HG02759 (cell line): ENCODE measurements around the gene TMEM151B.

ENCODE experiments used
- ATAC-seq: cut with Tn5 transposase; IDR thresholded peaks from one replicate; pipeline ENCODE4 v1.9.1; 2021; ENCODE audit warnings: mild to moderate bottlenecking, moderate library complexity; ENCODE audit not compliant: unreplicated experiment

TMEM151B gene

GRCh38 chr6:44263354-44264100, 6.7 kb upstream of the TMEM151B start:
- ATAC-seq, result no peak

GRCh38 chr6:44264154-44265006, 5.9 kb upstream of the TMEM151B start:
- peak; percentile 21 for ATAC-seq

DNA sequence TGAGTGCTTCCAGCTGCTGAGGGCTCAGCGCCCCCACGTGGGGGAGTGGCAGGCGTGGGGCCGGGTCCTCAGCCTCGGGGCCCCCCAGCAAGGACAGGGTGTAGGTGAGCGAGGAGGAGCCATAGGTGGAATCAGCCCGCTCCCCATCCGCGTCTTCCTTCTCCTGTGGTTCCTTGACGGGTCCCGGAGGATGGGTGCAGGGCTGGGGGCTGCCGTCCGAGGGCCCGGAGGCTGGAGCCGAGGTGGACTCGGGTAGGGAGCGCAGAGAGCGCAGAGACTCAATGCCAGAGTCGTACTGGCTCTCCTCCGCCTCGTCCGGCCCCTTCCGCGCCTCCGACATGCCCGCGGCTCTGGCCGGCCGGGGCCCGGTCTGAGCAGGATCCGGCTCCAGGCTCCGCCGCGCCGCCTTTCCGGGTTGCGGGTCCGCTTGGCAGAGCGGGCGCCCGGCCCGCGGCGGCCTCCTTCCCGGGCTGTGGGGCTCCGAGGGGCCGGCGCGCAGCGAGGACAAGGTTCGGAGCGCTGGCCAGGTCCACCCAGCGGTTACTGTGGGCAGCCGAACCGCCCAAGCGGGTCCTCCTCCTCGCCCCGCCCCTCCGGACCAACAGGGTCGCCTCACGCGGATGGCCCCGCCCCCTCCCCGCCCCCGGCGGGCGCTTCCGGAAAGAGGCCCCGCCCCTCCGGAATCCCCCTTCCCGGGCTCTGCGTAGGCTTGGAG, 5.1 kb upstream of the TMEM151B start, which contains the start of gene NFKBIE:
Gene NFKBIE, minus strand, starts transcription at position 545 of the 715 bp plus-strand sequence. Its CDS starts 205 bp downstream, at position 340.
- peak; percentile 44 for ATAC-seq

DNA sequence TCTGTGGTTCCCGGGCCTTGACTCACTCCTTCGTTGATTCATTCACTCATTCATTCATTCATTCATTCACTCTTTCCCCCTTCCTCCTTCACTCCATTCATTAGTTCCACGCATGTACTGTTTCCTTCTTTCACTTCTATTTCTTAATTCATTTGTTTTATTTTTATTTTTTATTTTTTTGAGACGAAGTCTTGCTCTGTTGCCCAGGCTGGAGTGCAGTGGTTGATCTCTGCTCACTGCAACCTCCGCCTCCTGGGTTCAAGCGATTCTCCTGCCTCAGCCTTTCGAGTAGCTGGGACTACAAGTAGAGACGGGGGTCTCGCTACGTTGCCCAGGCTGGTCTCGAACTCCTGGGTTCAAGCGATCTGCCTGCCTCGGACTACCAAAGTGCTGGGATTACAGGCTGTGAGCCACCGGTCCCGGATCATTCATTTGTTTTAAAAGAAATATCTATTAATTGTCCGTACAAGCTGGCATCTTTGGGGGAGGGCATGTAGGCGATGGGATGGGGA, 4.5 kb upstream of the TMEM151B start:
- no peak for ATAC-seq

- ATAC-seq, result no peak
Measured at GRCh38 chr6:44266347-44266746, 3.9 kb upstream of the TMEM151B start.

- no peak for ATAC-seq
Measured at GRCh38 chr6:44267252-44267651, 3.0 kb upstream of the TMEM151B start.

DNA sequence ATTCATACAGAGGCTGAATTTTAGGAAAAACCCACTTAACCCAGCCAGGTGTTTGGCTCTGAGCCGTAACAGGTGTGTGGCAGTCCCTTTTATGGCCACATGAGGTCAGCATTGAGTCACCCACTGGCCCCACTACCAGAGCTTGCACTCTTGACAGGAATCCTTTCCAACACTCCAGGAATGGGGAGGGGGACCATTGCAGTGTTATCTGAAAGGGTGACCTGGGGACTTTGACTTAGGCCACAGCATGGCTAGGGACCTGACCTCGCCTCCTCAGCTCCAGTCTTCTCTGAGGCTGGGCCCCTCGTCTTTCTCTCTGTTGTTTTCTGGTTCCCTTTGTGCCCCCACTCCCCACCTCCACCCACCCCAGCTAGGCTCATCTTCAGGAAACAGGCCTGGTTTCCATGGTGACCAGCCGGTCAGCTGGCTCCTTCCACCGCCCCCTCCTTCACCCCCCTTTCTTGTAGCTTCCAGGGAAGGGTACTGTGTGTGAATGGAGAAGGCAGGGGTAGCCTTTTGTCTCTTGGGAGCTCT, 2.1 kb upstream of the TMEM151B start:
- ATAC-seq, result no peak

DNA sequence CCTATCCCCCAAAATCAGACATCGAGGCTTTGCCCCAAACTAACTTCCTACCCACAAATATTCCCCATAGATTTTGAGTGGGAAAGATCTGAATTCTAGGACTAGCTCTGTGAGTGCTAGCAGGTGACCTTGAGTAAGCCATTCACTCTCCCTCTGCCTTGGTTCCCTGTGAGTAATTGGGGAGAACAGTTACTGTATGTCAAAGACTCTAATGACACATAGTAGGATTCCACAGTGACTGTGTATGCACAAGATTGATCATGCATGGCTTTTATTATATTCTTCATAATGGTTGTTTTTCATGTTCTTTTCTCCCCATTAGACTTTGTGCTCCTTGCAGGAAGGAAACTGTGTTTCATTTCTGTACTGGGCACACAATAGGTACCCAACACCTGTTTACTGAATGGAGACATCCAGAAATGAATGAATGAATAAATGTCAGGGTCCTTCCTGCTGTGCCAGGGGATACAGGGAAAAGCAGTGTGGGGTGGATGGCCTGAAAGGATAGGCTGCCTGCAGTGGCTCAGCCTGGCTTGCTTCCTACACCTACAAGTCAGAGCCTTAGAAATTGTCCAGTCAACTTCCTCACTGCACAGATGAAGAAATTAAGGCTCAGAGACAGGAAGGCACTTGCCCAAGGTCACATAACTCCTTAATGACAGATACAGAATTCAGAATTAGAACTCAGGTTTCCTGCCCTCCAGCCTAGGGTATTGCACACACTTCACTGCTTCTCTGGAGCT, 901 bp upstream of the TMEM151B start:
- no peak for ATAC-seq

DNA sequence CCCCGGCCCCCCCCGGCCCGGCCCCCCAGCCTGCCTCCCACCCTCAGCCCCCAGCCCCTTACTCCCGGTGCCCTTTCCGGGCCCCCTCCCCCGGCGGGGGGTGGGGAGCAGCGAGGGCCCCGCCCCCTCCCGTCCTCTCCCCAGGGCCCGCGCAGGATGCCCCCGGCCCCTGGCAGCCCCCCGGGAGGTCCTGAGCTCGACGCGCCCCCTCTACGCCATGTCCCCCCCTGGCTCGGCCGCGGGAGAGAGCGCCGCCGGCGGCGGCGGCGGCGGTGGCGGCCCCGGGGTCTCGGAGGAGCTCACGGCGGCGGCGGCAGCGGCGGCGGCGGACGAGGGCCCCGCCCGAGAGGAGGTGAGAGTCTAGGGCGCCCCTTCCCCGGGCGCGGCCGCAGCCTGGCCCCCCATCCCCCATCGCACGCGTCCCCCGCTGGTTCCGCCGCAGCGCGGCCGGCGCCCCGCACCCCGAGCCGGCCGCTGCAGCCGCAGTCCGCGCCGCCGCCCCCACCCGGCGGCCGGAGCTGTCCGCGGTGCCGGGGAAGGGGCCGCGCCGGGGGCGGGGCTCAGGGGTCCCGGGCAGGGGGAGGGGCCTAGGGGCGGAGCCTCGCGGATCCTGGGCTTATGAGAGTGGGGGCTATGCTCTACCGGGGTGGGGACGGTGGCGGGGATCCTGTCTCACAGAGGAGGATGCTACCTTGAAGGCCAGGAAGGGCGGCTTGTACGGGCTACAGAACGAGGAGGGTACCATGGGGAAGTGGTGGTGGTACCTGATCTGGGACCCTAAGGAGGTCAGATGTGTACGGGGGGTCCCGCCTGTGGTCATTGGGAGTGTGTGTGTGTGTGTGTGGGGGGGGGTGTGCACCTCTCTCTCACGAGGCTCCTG, 516 bp downstream of the TMEM151B start:
- ATAC-seq, result no peak

DNA sequence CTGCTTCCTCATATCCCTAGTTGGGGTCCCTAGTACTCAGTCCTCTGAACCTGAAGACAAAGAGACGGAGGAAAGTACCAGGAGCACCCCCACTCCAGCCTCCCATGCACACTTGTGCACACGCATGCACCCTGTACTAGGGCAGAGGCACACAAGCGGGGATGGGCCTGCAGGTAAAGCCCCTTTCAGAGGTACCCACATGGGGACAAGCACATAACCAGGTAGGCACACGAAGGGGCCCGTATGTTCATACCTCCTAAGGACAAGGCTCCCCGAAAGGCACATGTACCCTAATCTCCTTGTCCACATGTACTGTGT, 1.1 kb downstream of the TMEM151B start:
- ATAC-seq, result no peak

GRCh38 chr6:44271914-44272313, 1.7 kb downstream of the TMEM151B start:
- no peak for ATAC-seq

GRCh38 chr6:44272529-44272928, 2.3 kb downstream of the TMEM151B start:
- no peak for ATAC-seq

DNA sequence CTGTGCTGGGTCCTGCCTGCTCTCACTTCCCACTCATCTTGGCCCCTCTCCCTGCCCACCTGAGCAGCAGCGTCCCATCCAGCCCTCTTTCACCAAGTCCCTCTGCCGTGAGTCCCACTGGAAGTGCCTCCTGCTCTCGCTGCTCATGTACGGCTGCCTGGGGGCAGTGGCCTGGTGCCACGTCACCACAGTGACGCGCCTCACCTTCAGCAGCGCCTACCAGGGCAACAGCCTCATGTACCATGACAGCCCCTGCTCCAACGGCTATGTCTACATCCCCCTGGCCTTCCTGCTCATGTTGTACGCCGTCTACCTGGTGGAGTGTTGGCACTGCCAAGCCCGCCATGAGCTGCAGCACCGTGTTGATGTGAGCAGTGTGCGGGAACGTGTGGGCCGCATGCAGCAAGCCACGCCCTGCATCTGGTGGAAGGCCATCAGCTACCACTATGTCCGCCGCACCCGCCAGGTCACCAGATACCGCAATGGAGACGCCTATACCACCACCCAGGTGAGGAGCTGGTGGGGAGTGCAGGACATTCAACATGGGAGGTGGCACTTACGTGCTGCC, 2.8 kb downstream of the TMEM151B start:
- no peak for ATAC-seq

- ATAC-seq, result no peak
Measured at GRCh38 chr6:44273617-44274016, 3.4 kb downstream of the TMEM151B start.

DNA sequence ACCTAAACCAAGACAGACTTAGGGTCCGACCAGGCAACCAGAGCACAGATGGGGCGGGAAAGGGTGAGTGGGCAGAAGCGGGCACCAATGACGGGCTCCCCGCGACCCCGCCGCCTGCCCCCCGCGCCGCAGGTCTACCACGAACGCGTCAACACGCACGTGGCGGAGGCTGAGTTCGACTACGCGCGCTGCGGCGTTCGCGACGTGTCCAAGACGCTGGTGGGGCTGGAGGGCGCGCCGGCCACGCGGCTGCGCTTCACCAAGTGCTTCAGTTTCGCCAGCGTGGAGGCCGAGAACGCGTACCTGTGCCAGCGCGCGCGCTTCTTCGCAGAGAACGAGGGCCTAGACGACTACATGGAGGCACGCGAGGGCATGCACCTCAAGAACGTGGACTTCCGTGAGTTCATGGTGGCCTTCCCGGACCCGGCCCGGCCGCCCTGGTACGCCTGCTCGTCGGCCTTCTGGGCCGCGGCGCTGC, 5.1 kb downstream of the TMEM151B start:
- no peak for ATAC-seq

DNA sequence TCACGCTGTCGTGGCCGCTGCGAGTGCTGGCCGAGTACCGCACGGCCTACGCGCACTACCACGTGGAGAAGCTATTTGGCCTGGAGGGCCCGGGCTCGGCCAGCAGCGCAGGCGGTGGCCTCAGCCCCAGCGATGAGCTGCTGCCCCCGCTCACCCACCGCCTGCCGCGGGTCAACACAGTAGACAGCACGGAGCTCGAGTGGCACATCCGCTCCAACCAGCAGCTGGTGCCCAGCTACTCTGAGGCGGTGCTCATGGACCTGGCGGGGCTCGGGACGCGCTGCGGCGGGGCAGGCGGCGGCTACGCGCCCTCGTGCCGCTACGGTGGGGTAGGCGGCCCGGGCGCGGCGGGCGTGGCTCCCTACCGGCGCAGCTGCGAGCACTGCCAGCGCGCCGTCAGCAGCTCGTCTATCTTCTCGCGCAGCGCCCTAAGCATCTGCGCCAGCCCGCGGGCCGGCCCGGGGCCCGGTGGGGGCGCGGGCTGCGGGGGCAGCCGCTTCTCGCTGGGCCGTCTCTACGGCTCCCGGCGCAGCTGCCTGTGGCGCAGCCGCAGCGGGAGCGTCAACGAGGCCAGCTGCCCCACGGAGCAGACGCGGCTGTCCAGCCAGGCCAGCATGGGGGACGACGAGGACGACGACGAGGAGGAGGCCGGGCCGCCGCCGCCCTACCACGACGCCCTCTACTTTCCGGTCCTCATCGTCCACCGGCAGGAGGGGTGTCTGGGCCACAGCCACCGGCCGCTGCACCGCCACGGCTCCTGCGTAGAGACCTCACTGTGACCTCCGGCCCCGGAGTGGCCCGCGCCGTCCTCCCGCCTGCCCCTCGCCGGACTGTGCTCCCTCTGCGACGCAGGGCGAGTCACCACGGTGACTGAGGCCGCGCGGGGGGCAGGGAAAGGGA, 5.7 kb downstream of the TMEM151B start:
- no peak for ATAC-seq

DNA sequence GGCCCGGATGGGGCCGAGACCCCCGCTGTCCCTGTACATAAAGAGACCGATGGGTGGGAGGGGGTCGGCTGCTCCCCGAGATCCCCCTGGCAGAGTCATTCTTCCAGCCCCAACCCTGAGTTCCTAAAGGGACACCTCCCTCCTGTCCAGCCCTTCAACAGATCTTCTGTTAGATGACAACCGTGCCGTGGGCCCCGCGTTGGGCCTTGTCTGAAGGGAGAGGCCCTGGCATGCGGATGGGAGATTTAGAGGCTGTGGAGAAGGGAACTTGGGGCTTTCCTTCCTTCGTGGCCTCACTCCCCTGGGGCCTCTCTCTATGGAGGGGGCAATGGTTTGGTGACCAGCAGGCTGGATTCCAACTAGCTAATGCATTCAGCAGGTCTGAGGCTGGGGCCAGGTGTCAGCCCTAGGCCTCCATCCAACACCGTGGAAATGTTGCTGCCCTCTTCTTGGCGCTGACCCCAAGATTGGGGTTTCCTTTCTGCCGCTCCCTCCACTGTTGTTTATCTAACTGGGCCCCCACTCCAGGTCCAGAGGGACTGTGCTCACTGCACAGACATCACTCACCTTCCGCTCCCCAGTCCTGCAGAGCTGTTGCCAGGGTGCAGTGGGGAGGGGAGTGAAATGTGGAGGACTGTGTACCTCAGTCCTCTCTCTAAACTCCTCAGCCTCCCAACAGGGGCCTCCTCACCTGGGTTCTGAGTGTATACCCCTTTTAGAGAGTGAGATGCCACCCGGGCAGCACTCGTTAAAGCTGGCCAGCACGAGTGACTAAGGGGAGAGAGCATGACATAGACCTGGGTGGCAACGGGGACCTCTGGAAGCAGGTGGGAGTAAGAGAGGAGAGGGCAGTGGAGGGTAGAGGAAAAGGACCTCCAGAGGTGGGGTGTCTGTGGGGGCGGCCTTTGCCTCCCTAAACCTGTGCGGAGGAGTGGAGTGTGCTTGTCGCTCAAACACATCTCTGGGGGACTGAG, 6.7 kb downstream of the TMEM151B start:
- ATAC-seq, result no peak
